Measurements from ENCODE around the gene C1QA. TPM values are rescaled to one million over a fixed set of nuclear protein-coding genes. Genes with fewer than 3 reads are reported as not detected.

The C1QA gene
- total and polyA plus RNA-seq, 2 of the 4 experiments (the other 2 are of a cell fraction) = not detected

GRCh38 chr1:22677931-22678896, 41.8 kb downstream of the C1QA start:
- in situ Hi-C loops (cut with MboI; ENCODE audit: low sequenced_read_pairs) = no loop called here
- no TSS peak for BruUV-seq (replicated peaks)
- ATAC-seq (ENCODE audit: low read depth) = no peak
- TF ChIP-seq RFX5 (IDR thresholded peaks at IDR 0.05; ENCODE audit: low read depth, low read length) = no peak
- no peak for TF ChIP-seq CHD1 (IDR thresholded peaks at IDR 0.05; ENCODE audit: low read depth, low read length)
- no peak for TF ChIP-seq SMC3 (IDR thresholded peaks at IDR 0.05; ENCODE audit: low read depth, low read length)
- TF ChIP-seq, protein P1, sequence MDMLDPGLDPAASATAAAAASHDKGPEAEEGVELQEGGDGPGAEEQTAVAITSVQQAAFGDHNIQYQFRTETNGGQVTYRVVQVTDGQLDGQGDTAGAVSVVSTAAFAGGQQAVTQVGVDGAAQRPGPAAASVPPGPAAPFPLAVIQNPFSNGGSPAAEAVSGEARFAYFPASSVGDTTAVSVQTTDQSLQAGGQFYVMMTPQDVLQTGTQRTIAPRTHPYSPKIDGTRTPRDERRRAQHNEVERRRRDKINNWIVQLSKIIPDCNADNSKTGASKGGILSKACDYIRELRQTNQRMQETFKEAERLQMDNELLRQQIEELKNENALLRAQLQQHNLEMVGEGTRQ (IDR thresholded peaks at IDR 0.05; ENCODE audit: low read depth, low read length) = no peak
- no peak for TF ChIP-seq BHLHE40 (IDR thresholded peaks at IDR 0.05; ENCODE audit: low read depth, low read length)
- TF ChIP-seq POLR2A (IDR thresholded peaks at IDR 0.05; ENCODE audit: low read depth, low read length) = no peak
- no peak for TF ChIP-seq MAFK (IDR thresholded peaks at IDR 0.05; ENCODE audit: low read depth, low read length)
- no peak for TF ChIP-seq ELK1 (IDR thresholded peaks at IDR 0.05; ENCODE audit: borderline replicate concordance, low read depth, low read length)
- no peak for TF ChIP-seq RAD21 (IDR thresholded peaks at IDR 0.05; ENCODE audit: low read length)
- no peak for TF ChIP-seq CEBPB (IDR thresholded peaks at IDR 0.05; ENCODE audit: low read depth, low read length)
- no peak for TF ChIP-seq MXI1 (IDR thresholded peaks at IDR 0.05; ENCODE audit: borderline replicate concordance, low read depth, low read length)
- no peak for TF ChIP-seq CTCF (conservative IDR thresholded peaks at IDR 0.05; ENCODE audit: low read depth, low read length)
- no peak for TF ChIP-seq NFE2L2 (IDR thresholded peaks at IDR 0.05; ENCODE audit: low read depth, low read length)
- no peak for TF ChIP-seq RCOR1 (IDR thresholded peaks at IDR 0.05; ENCODE audit: insufficient replicate concordance, low read length)
- no peak for TF ChIP-seq MAZ (IDR thresholded peaks at IDR 0.05; ENCODE audit: borderline replicate concordance, low read depth, low read length)

More at GRCh38 chr1:22677931-22678896, 41.8 kb downstream of the C1QA start:
- Histone ChIP-seq H3K9ac (ENCODE audit: low read depth, low read length) (no peak overlapping the region), H2AK9ac (replicated peaks; ENCODE audit: low read depth, low read length, poor library complexity) (no peak overlapping the region), H3K79me1 (ENCODE audit: low read depth in 1 of 2, low read length in 2 of 2) (no peaks in the 10 kb centered on the region), H2AK5ac (ENCODE audit: low read depth, low read length) (no peak overlapping the region), H3K4ac (ENCODE audit: low read depth, low read length) (no peak overlapping the region), H2BK120ac (ENCODE audit: low read depth, low read length) (no peak overlapping the region), H2BK20ac (ENCODE audit: low read depth, low read length) (no peak overlapping the region), H3K27ac (ENCODE audit: insufficient read depth, low read length) (no peak overlapping the region), H2AFZ (replicated peaks; ENCODE audit: low read length, poor library complexity) (no peak overlapping the region), H2BK15ac (ENCODE audit: low read depth, low read length) (no peak overlapping the region), H4K91ac (ENCODE audit: insufficient read depth, low read depth, low read length) (no peak overlapping the region), H3K36me3 (ENCODE audit: control insufficient read depth, insufficient read depth, low read length) (no peaks in the 10 kb centered on the region), H3K18ac (ENCODE audit: low read depth, low read length) (no peak overlapping the region), H2BK5ac (ENCODE audit: low read depth, low read length, poor library complexity, severe bottlenecking) (peak overlapping the region; percentile 80), H4K8ac (ENCODE audit: low read depth in 2 of 2, low read length in 2 of 2) (no peak overlapping the region), H4K5ac (ENCODE audit: low read depth, low read length) (no peak overlapping the region), H3K9me1 (ENCODE audit: insufficient read depth, low read length) (no peaks in the 10 kb centered on the region; the same call in 1 of the 2 replicates), H3K4me1 (ENCODE audit: control insufficient read depth, insufficient read depth, low read length) (no peaks in the 10 kb centered on the region), H3K27me3 (ENCODE audit: control insufficient read depth, insufficient read depth, low read length) (peaks cover 20% of the 10 kb centered on the region), H3K4me2 (ENCODE audit: low read depth, low read length) (no peak overlapping the region), H3K14ac (replicated peaks; ENCODE audit: low read depth, low read length) (no peak overlapping the region), H3K56ac (ENCODE audit: extremely low read depth, insufficient read depth, low read length) (no peak overlapping the region), H4K20me1 (ENCODE audit: insufficient read depth, low read length) (no peaks in the 10 kb centered on the region), H3K4me3 (ENCODE audit: insufficient read depth, low read depth, low read length) (no peak overlapping the region), H3K9me3 (ENCODE audit: control insufficient read depth, insufficient read depth, low read length) (no peaks in the 10 kb centered on the region), H3K23ac (ENCODE audit: low read depth, low read length) (no peak overlapping the region)
- DNase-seq = no peak
- intact Hi-C loops (cut with micrococcal nuclease) = no loop called here
- ChIA-PET POLR2A (ENCODE audit: unreplicated experiment) (no interaction called here), CTCF (no interaction called here)
- 88% methylated on average over 5 of the region's 13 CpGs; no CpG with 5 or more reads in 1 of the 2 experiments for WGBS, 2 experiments (ENCODE audit: extremely low coverage in 2 of 2, insufficient read length in 1 of 2)
- dilution Hi-C loops (cut with HindIII; ENCODE audit: low sequenced_read_pairs, unreplicated experiment) = no loop called here

All from IMR-90 (cell line).